ENCODE measurements around the gene ZNF581. TPM values are rescaled to one million over a fixed set of nuclear protein-coding genes. Genes with fewer than 3 reads are reported as not detected.

ZNF581 gene
- total RNA-seq, 3 donors from 2014 or later (not counting 1 experiment from before 2014, with no cell fraction given), result 15.4 to 21.9 (median 19.0) TPM

DNA sequence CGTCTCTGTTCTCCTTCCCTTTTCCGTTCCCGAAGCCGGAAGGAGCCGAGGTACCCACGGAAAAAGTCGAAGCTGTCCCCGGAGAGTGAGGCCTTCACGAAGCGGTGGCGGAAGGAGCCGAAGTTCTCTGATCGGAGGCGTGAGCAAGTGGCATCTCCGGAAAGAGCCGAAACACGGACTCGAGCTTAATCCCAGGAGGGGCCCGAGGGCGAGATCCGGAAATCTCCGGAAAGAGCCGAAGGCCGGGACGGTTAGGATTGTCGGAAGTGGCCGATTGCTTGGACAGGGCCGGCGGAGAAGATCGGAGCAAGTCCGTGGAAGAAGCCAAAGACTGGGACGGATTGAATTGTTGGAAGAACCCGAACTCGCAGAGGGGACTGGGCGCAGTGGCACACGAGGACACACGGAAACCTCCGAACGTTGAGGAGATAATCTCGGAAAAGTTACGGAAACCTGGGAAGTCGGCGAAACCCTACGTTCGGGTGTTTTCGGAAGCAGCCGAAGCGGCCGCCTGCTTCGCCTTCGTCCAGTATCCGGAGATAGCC, 10.9 kb downstream of the ZNF581 start:
- peak overlapping the region; percentile 100 for H3K4me3 Mint-ChIP-seq
- Histone ChIP-seq H3K36me3 (ENCODE audit: control insufficient read depth, insufficient read depth, low read length) (peaks cover 8% of the 10 kb centered on the region), H3K9me3 (ENCODE audit: control insufficient read depth, insufficient read depth, low read length) (no peaks in the 10 kb centered on the region), H3K27me3 (ENCODE audit: control insufficient read depth, insufficient read depth, low read length) (no peaks in the 10 kb centered on the region), H3K4me3 (ENCODE audit: low read length) (peak overlapping the region; percentile 65), H3K4me1 (ENCODE audit: control insufficient read depth, insufficient read depth, low read length) (peaks cover 49% of the 10 kb centered on the region), H3K27ac (ENCODE audit: low read length) (peak overlapping the region; percentile 100)
- peak overlapping the region; percentile 99 to 100 for H3K27ac Mint-ChIP-seq
- H3K27me3 Mint-ChIP-seq (ENCODE audit: low read depth in 2 of 2), result peaks cover 0 to 7% of the 10 kb centered on the region in 2 donors
- intact Hi-C loops (cut with micrococcal nuclease), result loop anchor here (1.0 to 10.0 kb wide), 6 partner anchors 19 to 1460 kb away; partner anchors contain the start of genes EPN1, TSEN34 and ZSCAN5A
- DNase-seq, result peak; percentile 99 to 100
- no peaks in the 10 kb centered on the region for H3K9me3 Mint-ChIP-seq
- TF ChIP-seq, protein P1, sequence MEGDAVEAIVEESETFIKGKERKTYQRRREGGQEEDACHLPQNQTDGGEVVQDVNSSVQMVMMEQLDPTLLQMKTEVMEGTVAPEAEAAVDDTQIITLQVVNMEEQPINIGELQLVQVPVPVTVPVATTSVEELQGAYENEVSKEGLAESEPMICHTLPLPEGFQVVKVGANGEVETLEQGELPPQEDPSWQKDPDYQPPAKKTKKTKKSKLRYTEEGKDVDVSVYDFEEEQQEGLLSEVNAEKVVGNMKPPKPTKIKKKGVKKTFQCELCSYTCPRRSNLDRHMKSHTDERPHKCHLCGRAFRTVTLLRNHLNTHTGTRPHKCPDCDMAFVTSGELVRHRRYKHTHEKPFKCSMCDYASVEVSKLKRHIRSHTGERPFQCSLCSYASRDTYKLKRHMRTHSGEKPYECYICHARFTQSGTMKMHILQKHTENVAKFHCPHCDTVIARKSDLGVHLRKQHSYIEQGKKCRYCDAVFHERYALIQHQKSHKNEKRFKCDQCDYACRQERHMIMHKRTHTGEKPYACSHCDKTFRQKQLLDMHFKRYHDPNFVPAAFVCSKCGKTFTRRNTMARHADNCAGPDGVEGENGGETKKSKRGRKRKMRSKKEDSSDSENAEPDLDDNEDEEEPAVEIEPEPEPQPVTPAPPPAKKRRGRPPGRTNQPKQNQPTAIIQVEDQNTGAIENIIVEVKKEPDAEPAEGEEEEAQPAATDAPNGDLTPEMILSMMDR (IDR thresholded peaks at IDR 0.05), result no peak
- peaks cover 44 to 56% of the 10 kb centered on the region in 2 donors for H3K4me1 Mint-ChIP-seq
- H3K36me3 Mint-ChIP-seq, result no peaks in the 10 kb centered on the region
- peak; percentile 75 to 87 (median 75) for ATAC-seq
- WGBS (ENCODE audit: insufficient coverage), result under 1% methylated on average over 51 of the region's 52 CpGs

DNA sequence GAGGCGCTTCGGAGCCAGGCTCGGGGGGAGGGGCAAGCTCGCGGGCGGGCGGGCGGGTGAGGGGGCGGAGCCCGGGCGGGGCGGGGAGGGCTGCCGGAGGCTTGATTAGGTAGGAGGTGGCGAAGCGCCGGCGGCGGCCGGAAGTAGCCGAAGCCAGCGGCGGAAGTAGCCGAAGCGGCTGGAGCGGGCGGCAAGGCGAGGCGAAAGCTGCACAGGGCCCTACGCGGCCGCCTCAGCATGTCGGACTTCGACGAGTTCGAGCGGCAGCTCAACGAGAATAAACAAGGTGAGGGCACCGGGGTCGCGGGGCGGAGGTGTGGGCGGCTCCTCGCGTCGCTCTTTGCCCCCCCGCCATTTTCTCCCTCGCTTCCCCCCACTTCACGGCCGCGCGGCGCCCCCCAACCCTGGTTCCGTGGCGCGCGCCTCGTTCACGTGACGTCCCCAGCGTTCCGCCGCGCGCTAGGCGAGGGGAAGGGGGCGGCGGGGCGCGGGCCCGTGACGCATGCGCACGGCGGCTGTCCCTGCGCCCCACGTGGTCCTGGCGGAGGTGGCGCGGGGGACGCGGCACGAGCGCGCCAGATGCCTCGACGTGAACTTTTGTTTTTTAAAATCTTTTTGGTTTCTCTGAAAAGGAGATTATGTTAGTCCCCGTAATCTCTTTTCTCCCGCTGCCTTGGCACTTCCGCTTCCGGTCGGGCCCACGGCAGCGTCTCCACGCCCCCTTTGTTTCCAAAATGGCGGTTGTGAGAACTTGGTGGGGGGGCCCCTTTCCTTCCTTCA, 11.6 kb downstream of the ZNF581 start, which contains the start of gene U2AF2:
TSS of gene U2AF2 (plus strand) at position 168 of the 780 bp plus-strand sequence. CDS start at position 238, 70 bp downstream.
- H3K9me3 Mint-ChIP-seq, result no peaks in the 10 kb centered on the region
- no peaks in the 10 kb centered on the region for H3K27me3 ChIP-seq (ENCODE audit: control insufficient read depth, insufficient read depth, low read length)
- peaks cover 53% of the 10 kb centered on the region for H3K4me1 ChIP-seq (ENCODE audit: control insufficient read depth, insufficient read depth, low read length)
- no peaks in the 10 kb centered on the region for H3K9me3 ChIP-seq (ENCODE audit: control insufficient read depth, insufficient read depth, low read length)
- TF ChIP-seq, protein P1 (IDR thresholded peaks at IDR 0.05), result no peak
- peak within 1 kb of the TSS; percentile 65 for H3K4me3 ChIP-seq (ENCODE audit: low read length)
- H3K4me3 Mint-ChIP-seq, result peak within 1 kb of the TSS; percentile 100
- peak within 1 kb of the TSS; percentile 100 for H3K27ac ChIP-seq (ENCODE audit: low read length)
- H3K4me1 Mint-ChIP-seq, result peaks cover 48 to 57% of the 10 kb centered on the region in 2 donors
- H3K36me3 Mint-ChIP-seq, result no peaks in the 10 kb centered on the region
- H3K27me3 Mint-ChIP-seq (ENCODE audit: low read depth in 2 of 2), result peaks cover 0 to 4% of the 10 kb centered on the region in 2 donors
- peaks cover 14% of the 10 kb centered on the region for H3K36me3 ChIP-seq (ENCODE audit: control insufficient read depth, insufficient read depth, low read length)
- peak; percentile 95 to 97 for DNase-seq
- WGBS (ENCODE audit: insufficient coverage), result under 1% methylated on average over 83 of the region's 95 CpGs
- intact Hi-C loops (cut with micrococcal nuclease), result loop anchor here (1.0 to 10.0 kb wide), 6 partner anchors 20 to 1460 kb away; partner anchors contain the start of genes EPN1, TSEN34 and ZSCAN5A
- peak; percentile 49 to 73 (median 57) for ATAC-seq
- H3K27ac Mint-ChIP-seq, result peak within 1 kb of the TSS; percentile 99 to 100

- peaks cover 48 to 63% of the 10 kb centered on the region in 2 donors for H3K4me1 Mint-ChIP-seq
- peak overlapping the region; percentile 99 to 100 for H3K27ac Mint-ChIP-seq
- DNase-seq (no peak), ATAC-seq (no peak)
- under 1% methylated on average over 19 of the region's 19 CpGs for WGBS (ENCODE audit: insufficient coverage)
- TF ChIP-seq, protein P1 (IDR thresholded peaks at IDR 0.05), result no peak
- peak overlapping the region; percentile 100 for H3K4me3 Mint-ChIP-seq
- intact Hi-C loops (cut with micrococcal nuclease), result loop anchor here (2.0 to 10.0 kb wide), 3 partner anchors 19 to 1461 kb away; partner anchors contain the start of genes EPN1, TSEN34 and ZSCAN5A
- H3K27ac ChIP-seq (ENCODE audit: low read length), result peak overlapping the region; percentile 100
- H3K36me3 Mint-ChIP-seq, result no peaks in the 10 kb centered on the region
- peaks cover 0 to 3% of the 10 kb centered on the region in 2 donors for H3K27me3 Mint-ChIP-seq (ENCODE audit: low read depth in 2 of 2)
- H3K36me3 ChIP-seq (ENCODE audit: control insufficient read depth, insufficient read depth, low read length), result peaks cover 20% of the 10 kb centered on the region
- peak overlapping the region; percentile 65 for H3K4me3 ChIP-seq (ENCODE audit: low read length)
- H3K9me3 Mint-ChIP-seq, result no peaks in the 10 kb centered on the region
- H3K4me1 ChIP-seq (ENCODE audit: control insufficient read depth, insufficient read depth, low read length), result peaks cover 57% of the 10 kb centered on the region
- H3K9me3 ChIP-seq (ENCODE audit: control insufficient read depth, insufficient read depth, low read length), result no peaks in the 10 kb centered on the region
- no peaks in the 10 kb centered on the region for H3K27me3 ChIP-seq (ENCODE audit: control insufficient read depth, insufficient read depth, low read length)
Observed at GRCh38 chr19:55655648-55656040, 12.2 kb downstream of the ZNF581 start.

Data from natural killer cell (primary cell).